Esophagus squamous epithelium (tissue), 4 donors: ENCODE results near the gene PROB1.

ENCODE experiments used
- POLR2A ChIP-seq, 4 donors: fragments of 450-650 bp; IDR thresholded peaks; one replicate each; pipeline ENCODE4 v1.6.1; 2017; ENCODE audit warnings: antibody characterized with exemption in 4 of 4, mild to moderate bottlenecking in 4 of 4, moderate library complexity in 3 of 4
- TF ChIP-seq, protein P1 (sequence below), 6 experiments: fragments of 450-650 bp in 4 of 6; fragments of 200-600 bp in 2 of 6; sonication (generic) in 2 of 6; IDR thresholded peaks; one replicate each; pipeline ENCODE4 v1.5.1; 2016 to 2019; ENCODE audit warnings: antibody characterized with exemption in 6 of 6, mild to moderate bottlenecking in 4 of 6, moderate library complexity in 4 of 6

DNA sequence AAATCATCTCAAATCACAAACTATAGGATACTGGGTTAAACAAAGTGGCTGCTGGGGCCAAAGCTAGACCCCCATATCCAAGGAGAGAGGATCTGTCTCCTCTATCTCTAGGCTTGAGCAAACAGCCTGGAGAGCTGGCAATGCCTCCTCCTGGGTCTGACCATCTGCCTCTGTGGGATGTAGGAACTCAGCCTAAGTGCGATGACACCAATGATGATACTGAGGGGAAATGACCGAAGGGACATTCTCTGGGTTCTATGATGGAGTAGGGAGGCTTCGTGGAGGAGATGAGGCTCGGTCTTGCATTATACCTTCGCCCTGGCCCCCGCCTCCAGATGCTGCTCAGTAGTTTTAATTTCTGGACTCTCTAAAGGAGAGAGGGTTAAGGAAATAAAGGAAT lies 18.2 kb upstream of the PROB1 start:
- TF ChIP-seq, protein P1, sequence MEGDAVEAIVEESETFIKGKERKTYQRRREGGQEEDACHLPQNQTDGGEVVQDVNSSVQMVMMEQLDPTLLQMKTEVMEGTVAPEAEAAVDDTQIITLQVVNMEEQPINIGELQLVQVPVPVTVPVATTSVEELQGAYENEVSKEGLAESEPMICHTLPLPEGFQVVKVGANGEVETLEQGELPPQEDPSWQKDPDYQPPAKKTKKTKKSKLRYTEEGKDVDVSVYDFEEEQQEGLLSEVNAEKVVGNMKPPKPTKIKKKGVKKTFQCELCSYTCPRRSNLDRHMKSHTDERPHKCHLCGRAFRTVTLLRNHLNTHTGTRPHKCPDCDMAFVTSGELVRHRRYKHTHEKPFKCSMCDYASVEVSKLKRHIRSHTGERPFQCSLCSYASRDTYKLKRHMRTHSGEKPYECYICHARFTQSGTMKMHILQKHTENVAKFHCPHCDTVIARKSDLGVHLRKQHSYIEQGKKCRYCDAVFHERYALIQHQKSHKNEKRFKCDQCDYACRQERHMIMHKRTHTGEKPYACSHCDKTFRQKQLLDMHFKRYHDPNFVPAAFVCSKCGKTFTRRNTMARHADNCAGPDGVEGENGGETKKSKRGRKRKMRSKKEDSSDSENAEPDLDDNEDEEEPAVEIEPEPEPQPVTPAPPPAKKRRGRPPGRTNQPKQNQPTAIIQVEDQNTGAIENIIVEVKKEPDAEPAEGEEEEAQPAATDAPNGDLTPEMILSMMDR (IDR thresholded peaks at IDR 0.05): no peak
- no peak for TF ChIP-seq POLR2A (IDR thresholded peaks at IDR 0.05)
